Activated CD8-positive, alpha-beta memory T cell treated with anti-CD3 and anti-CD28 coated beads, Interleukin-2, amount 50 U/mL, for 48 hours (primary cell): ENCODE data around the gene LSM14B.

Experiments
- DNase-seq: peaks from one replicate; pipeline ENCODE4 v3.0.0-alpha.2; 2020

Gene LSM14B

DNA sequence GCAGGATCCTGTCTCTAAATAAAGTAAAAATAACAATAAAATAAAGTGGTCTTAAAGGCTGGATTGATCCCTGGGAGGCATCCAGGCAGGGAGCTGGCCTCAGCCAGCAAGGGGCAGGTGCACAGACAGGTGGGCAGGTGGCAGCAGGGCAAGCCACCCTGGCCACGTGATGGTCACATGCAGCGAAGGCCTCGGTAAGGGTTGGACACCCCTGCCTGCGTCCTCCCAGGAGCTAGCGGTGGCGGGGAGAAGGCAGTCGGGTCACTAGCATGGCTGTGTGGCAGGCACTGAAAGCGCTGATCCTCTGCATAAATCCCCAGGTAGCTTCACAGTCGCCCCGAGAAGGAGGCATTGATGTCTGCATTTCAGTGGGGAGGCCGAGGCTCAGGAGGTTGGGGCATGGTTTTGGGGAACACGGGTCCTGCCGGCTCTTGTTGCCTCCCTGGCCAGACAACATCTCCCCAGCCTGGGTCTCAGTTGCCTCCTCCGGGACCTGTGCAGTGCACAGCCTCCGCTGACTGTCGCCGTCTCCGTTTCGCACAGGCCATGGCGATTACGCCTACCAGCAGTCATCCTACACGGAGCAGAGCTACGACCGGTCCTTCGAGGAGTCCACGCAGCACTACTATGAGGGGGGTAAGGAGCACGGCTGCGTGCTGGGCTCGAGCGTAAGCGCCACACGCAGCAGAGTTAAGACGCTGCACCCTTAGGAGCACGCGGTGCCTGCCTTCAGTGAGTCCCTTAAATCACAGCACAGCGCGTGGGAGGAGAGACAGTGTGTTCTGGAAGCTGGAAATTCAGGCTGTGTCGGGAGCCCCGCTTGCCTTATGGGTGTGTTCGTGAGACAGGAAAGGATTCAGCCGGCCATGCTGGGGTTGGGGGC, 42.8 kb downstream of the LSM14B start:
- DNase-seq: no peak

- no peak for DNase-seq
Measured at GRCh38 chr20:62165762-62166399, 43.6 kb downstream of the LSM14B start.

DNA sequence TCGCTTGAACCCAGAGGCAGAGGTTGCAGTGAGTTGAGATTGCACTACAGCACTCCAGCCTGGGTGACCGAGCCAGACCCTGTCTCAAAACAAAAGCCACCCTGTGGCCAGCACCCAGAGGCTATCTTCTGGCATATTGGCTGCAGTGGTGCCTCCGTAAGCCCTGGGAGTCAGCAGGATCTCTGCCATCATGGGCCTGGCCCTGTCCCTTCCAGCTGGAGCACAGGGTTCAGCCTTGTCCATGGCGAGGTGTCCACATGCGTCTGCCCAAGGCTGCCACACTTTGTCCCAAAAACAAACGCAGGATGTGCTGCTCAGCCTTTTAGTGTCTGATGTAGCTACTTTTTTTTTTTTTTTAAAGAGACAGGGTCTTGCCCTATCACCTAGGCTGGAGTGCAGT, 45.2 kb downstream of the LSM14B start:
- DNase-seq: no peak

DNA sequence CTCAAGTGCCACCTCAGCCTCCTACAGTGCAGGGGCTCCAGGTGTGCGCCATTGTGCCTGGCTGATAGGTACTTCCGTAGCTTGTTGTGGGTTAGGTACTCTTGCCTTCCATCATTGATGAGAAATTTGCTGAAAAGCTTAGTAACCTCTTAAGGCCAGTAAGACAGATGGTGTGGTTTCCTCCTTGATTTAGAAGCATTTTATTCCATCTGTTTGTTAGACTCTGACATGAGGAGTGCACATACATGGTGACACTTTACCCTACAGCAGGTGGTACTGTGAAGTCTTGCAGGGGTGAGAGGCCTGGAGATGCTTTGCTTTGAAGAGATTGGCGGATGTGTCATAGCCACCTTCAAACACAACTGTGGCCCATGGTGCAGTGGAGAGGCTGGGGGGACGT, 45.8 kb downstream of the LSM14B start:
- DNase-seq: no peak

DNA sequence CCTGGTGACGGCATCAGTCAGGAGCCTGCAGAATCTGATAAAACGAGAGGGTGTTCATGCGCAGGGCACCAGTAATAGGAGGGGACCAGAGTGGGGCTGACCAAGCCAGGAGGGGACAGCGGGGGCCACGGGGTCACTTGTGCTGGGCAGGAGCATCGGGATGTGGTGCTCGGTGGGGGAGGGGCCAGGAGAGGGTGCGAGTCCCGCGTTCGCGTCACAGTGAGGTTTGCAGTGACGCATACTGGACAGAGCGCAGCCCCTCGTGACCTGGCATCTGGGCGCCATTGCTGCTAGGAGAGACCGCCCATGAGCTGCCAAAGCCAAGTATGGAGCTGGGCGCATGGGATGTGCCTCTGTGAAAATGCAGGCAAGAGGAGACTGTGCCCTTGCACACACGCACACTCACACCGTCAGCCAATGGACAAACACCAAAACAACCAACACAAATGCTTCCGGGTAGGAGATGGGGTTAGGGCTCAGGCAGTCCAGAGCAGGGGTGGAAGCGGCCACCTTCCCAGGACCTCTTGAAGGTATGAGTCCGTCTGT, 46.7 kb downstream of the LSM14B start:
- DNase-seq: no peak

GRCh38 chr20:62170536-62170935, 48.3 kb downstream of the LSM14B start:
- no peak for DNase-seq

DNA sequence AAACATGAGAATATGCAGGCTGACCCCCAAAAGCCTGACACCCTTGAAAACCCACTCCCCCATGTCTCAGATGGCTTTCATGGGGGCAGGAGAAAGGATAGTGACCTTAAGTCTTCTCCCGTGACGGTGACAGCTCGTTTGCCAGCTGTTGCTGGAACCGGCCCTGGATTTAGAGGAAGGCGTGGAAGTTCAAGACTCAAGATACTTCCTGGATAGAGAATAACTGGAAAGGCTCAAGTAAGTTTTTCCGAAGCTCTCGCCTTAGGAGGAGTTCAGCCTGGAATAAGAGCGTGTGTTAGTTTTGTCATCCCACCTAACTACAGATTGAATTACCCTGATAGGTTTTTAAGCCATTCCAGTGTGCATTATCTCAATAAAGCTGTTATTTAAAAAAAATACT, 49.0 kb downstream of the LSM14B start:
- DNase-seq: no peak

- DNase-seq: no peak
Measured at GRCh38 chr20:62172666-62173065, 50.4 kb downstream of the LSM14B start.

GRCh38 chr20:62174021-62174804, 51.9 kb downstream of the LSM14B start:
- no peak for DNase-seq

GRCh38 chr20:62174870-62175624, 52.8 kb downstream of the LSM14B start:
- DNase-seq: no peak

GRCh38 chr20:62175711-62176110, 53.4 kb downstream of the LSM14B start:
- no peak for DNase-seq

GRCh38 chr20:62176866-62177265, 54.6 kb downstream of the LSM14B start:
- no peak for DNase-seq

- no peak for DNase-seq
Measured at GRCh38 chr20:62177307-62177706, 55.0 kb downstream of the LSM14B start.

GRCh38 chr20:62178316-62179161, 56.3 kb downstream of the LSM14B start:
- DNase-seq: no peak

GRCh38 chr20:62179162-62179504, 56.9 kb downstream of the LSM14B start:
- DNase-seq: no peak

DNA sequence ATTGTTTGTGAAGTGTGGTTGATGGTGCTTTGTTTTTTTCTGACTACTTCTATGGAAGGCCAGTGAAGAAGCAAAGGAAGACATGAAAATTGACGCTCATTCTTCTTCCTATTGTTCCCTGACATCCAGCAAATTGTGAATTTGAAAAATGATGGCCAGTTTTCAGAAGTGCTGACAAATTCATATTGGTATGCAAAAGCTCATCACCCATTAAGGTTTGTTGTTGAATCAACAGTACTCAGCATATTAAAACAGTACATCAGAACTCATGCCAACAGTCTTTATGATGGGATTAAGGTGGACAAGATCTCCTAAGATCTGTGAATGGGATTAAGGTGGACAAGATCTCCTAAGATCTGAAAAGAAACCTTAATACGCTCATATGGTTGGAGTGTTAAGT, 59.5 kb downstream of the LSM14B start:
- no peak for DNase-seq

DNA sequence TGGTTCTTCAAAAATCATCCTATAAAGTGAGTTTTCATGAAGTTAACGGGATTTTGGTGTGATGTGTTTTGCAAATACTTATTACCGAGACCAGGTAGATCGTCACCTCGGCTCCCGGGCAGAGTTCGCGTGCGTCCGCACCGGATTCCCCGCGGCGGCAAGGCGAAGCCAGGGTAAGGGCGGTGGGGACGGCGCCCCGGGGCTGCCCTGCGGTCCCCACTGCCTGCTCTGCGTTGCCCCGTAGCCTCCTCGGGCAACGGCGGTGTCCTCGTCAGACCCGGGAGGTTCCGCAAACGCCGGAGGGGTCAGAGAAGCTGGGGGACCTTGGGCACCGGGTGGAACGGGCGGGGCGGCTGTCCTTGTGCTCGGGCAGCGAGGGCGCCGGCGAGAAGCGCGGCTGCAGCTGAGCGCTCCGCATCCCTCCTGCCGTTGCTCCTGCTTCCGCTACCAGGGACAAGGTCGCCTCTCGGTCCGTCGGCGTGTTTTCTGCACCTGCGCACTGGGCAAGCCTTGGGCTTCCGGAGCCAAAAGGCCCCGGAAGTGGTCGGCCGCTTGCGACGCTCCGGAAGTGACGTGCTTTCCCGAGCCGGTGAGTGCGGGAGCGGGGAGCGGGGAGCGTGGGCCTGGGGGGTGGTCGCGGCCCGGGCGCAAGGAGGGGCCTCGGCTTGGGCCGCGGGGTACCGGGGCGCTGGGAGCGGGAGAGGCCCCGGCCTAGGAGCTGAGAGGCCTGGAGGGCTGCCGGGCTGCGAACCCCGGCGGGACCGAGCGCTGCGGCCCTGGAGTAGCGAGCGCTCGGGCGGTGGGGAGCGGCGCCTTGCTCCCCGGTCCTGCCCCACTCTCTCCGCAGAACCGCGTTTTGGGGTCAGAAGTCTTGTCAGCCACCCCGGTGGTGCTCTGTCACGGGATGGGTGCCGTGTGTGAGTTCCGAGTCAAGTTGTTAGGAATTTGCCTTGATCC, 60.5 kb downstream of the LSM14B start, which contains the start of gene MTG2:
TSS of gene MTG2 (plus strand) at position 560 of the 957 bp plus-strand sequence. CDS start 10,393 bp downstream, outside the sequence.
- peak; percentile 95 for DNase-seq

DNA sequence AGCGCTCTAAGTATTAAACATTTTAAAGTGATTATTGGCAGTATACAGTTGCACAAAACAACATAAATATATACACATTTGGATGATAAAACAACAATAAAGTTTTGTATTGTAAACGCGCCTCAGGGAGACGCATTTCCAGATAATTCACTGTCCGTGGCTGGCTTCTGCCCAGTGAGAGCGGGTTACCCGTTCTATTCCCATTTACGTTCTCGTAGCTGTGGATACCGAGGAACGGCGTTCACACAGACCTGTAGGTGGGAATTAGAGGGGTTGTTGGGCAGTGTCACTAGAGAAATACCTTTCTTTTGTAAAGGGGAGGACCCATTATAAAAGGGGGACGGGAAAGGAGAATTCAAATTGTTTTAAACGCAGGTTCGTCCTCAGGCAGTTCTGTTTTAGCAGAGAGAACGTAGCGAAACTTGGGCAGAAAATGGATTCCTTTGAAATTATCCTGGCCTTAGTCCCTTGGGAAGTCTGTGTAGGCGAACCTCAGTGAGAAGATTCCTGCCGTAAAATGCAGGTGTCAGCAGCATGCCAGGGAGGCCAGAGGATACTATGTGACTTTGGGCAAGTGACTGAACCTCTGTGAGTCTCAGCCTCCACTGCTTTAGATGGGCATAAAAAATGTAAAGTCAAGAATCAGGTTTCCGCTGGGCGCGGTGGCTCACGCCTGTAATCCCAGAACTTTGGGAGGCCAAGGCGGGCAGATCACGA, 61.3 kb downstream of the LSM14B start:
- no peak for DNase-seq
